Common myeloid progenitor, CD34-positive (primary cell): ENCODE measurements around the gene S100G.
"Not testable (repeated sequence)": the region's sequence is repeated elsewhere in the genome, so short reads cannot be mapped to it uniquely, and the experiment has no call there.

Experiments used
- CTCF ChIA-PET: fragments of 350-600 bp; sonication (Branson Sonifier 250); formaldehyde crosslinking; loops from one replicate; lab custom pipeline; 2021; ENCODE audit warnings: antibody characterized with exemption; lab: Charles Lee
- POLR2A ChIA-PET: fragments of 350-600 bp; sonication (Branson Sonifier 250); formaldehyde crosslinking; loops from one replicate; lab custom pipeline; 2021; ENCODE audit warnings: antibody characterized with exemption; lab: Charles Lee
- DNase-seq, 3 donors: peaks; one replicate each; pipeline versions ENCODE4 v3.0.0 to v3.0.0-alpha.2; 2013
- H3K27ac ChIP-seq, 2 experiments: 1 replicate in 1 of 2; 2 replicates in 1 of 2; pipeline ENCODE4 v1.7.0; 2013; ENCODE audit warnings: inconsistent platforms in 2 of 2, low read length in 2 of 2, mild to moderate bottlenecking in 2 of 2, low read depth in 1 of 2, moderate library complexity in 1 of 2; ENCODE audit not compliant: severe bottlenecking in 2 of 2, insufficient read depth in 1 of 2, poor library complexity in 1 of 2
- H3K27me3 ChIP-seq, 5 experiments: replicated peaks in 2 of 5; 1 replicate in 3 of 5; 2 replicates in 2 of 5; pipeline versions ENCODE4 v1.6.1 to v1.7.0; 2013; ENCODE audit warnings: low read length in 4 of 5, mild to moderate bottlenecking in 2 of 5, moderate library complexity in 2 of 5, inconsistent platforms in 1 of 5; ENCODE audit not compliant: insufficient read depth in 5 of 5, control insufficient read depth in 4 of 5
- H3K36me3 ChIP-seq, 4 experiments: 1 replicate in 2 of 4; 2 replicates in 2 of 4; pipeline versions ENCODE4 v1.6.1 to v1.7.0; 2013; ENCODE audit warnings: low read length in 3 of 4, control low read depth in 1 of 4, mild to moderate bottlenecking in 1 of 4; ENCODE audit not compliant: control insufficient read depth in 4 of 4, insufficient read depth in 4 of 4
- H3K4me1 ChIP-seq, 4 experiments: 1 replicate in 3 of 4; 2 replicates in 1 of 4; pipeline versions ENCODE4 v1.6.1 to v1.7.1; 2013; ENCODE audit warnings: low read length in 3 of 4, mild to moderate bottlenecking in 3 of 4, control low read depth in 1 of 4, inconsistent platforms in 1 of 4, moderate library complexity in 1 of 4; ENCODE audit not compliant: control insufficient read depth in 4 of 4, insufficient read depth in 4 of 4; ENCODE audit errors: control extremely low read depth in 1 of 4
- H3K4me3 ChIP-seq, 7 experiments: 1 replicate in 4 of 7; 2 replicates in 3 of 7; pipeline versions ENCODE4 v1.5.1 to v1.7.0; 2013; ENCODE audit warnings: mild to moderate bottlenecking in 7 of 7, low read length in 6 of 7, moderate library complexity in 6 of 7, inconsistent platforms in 2 of 7, low read depth in 2 of 7, control low read depth in 1 of 7; ENCODE audit not compliant: insufficient read depth in 4 of 7, control insufficient read depth in 1 of 7; ENCODE audit errors: extremely low read depth in 1 of 7
- H3K9me3 ChIP-seq, 5 experiments: 1 replicate in 4 of 5; 2 replicates in 1 of 5; pipeline versions ENCODE4 v1.6.1 to v1.7.1; 2013; ENCODE audit warnings: low read length in 4 of 5, mild to moderate bottlenecking in 2 of 5, inconsistent platforms in 1 of 5, low read depth in 1 of 5, moderate library complexity in 1 of 5; ENCODE audit not compliant: control insufficient read depth in 4 of 5, insufficient read depth in 2 of 5; ENCODE audit errors: control extremely low read depth in 1 of 5
- WGBS: methylation state at CpG from one replicate; pipeline ENCODE4 v1.1.5; 2013; ENCODE audit not compliant: insufficient coverage; 5-methylcytosine and 5-hydroxymethylcytosine counted together

Gene S100G

GRCh38 chrX:16610654-16611053 is 39.3 kb upstream of the S100G start:
- H3K4me3 ChIP-seq, POLR2A ChIA-PET, H3K27ac ChIP-seq, CTCF ChIA-PET, DNase-seq, H3K9me3 ChIP-seq, H3K4me1 ChIP-seq: not testable (repeated sequence)
- peaks cover 0 to 38% (median 5%) of the 10 kb centered on the region in 4 experiments for H3K36me3 ChIP-seq
- peaks cover 0 to 11% (median 0%) of the 10 kb centered on the region in 5 experiments for H3K27me3 ChIP-seq
- 100% methylated on average over 2 of the region's 3 CpGs for WGBS

GRCh38 chrX:16612257-16612897 is 37.6 kb upstream of the S100G start:
- Histone ChIP-seq H3K27me3 (peaks cover 0 to 9% (median 0%) of the 10 kb centered on the region in 5 experiments), H3K36me3 (peaks cover 0 to 31% (median 3%) of the 10 kb centered on the region in 4 experiments), H3K27ac (no peak overlapping the region), H3K4me1 (no peaks in the 10 kb centered on the region), H3K9me3 (no peaks in the 10 kb centered on the region), H3K4me3 (no peak overlapping the region)
- no peak for DNase-seq
- ChIA-PET CTCF (no interaction called here), POLR2A (no interaction called here)
- 74% methylated on average over 4 of the region's 6 CpGs for WGBS

- Histone ChIP-seq H3K27ac (no peak overlapping the region), H3K27me3 (peaks cover 0 to 12% (median 0%) of the 10 kb centered on the region in 5 experiments), H3K4me3 (no peak overlapping the region), H3K9me3 (peaks cover 0 to 3% (median 0%) of the 10 kb centered on the region in 5 experiments), H3K4me1 (no peaks in the 10 kb centered on the region), H3K36me3 (peaks cover 0 to 39% (median 6%) of the 10 kb centered on the region in 4 experiments)
- DNase-seq: no peak
- ChIA-PET CTCF (no interaction called here), POLR2A (no interaction called here)
- WGBS: 75% methylated on average over 1 of the region's 1 CpG
Measured at GRCh38 chrX:16617382-16617781, 32.6 kb upstream of the S100G start.

- Histone ChIP-seq H3K27me3 (peaks cover 0 to 8% (median 0%) of the 10 kb centered on the region in 5 experiments), H3K4me1 (no peaks in the 10 kb centered on the region), H3K9me3 (peaks cover 0 to 3% (median 0%) of the 10 kb centered on the region in 5 experiments), H3K36me3 (peaks cover 0 to 31% (median 5%) of the 10 kb centered on the region in 4 experiments), H3K4me3 (no peak overlapping the region), H3K27ac (no peak overlapping the region)
- WGBS: no CpG with 5 or more reads among the region's 1 CpG
- ChIA-PET CTCF (no interaction called here), POLR2A (no interaction called here)
- DNase-seq: no peak
Measured at GRCh38 chrX:16618422-16618821, 31.5 kb upstream of the S100G start.

- CTCF ChIA-PET: no interaction called here
- WGBS: 100% methylated on average over 2 of the region's 2 CpGs
- no peak overlapping the region for H3K27ac ChIP-seq
- H3K27me3 ChIP-seq: peaks cover 0 to 8% (median 0%) of the 10 kb centered on the region in 5 experiments
- no peak overlapping the region for H3K4me3 ChIP-seq
- POLR2A ChIA-PET: no interaction called here
- peaks cover 0 to 27% (median 5%) of the 10 kb centered on the region in 4 experiments for H3K36me3 ChIP-seq
- H3K9me3 ChIP-seq: peaks cover 0 to 3% (median 0%) of the 10 kb centered on the region in 5 experiments
- DNase-seq: no peak
- H3K4me1 ChIP-seq: no peaks in the 10 kb centered on the region
Measured at GRCh38 chrX:16619024-16619423, 30.9 kb upstream of the S100G start.

GRCh38 chrX:16628511-16628910 is 21.4 kb upstream of the S100G start:
- H3K4me1 ChIP-seq, H3K27ac ChIP-seq, POLR2A ChIA-PET, H3K9me3 ChIP-seq, H3K4me3 ChIP-seq, CTCF ChIA-PET, DNase-seq, H3K36me3 ChIP-seq: not testable (repeated sequence)
- 83% methylated on average over 6 of the region's 6 CpGs for WGBS
- H3K27me3 ChIP-seq: peaks cover 0 to 23% (median 0%) of the 10 kb centered on the region in 5 experiments

GRCh38 chrX:16628946-16629595 is 20.9 kb upstream of the S100G start:
- H3K27ac ChIP-seq: no peak overlapping the region
- ChIA-PET CTCF (no interaction called here), POLR2A (no interaction called here)
- 68% methylated on average over 10 of the region's 17 CpGs for WGBS
- peaks cover 0 to 7% (median 2%) of the 10 kb centered on the region in 4 experiments for H3K4me1 ChIP-seq
- no peak overlapping the region for H3K4me3 ChIP-seq
- H3K9me3 ChIP-seq: no peaks in the 10 kb centered on the region
- peaks cover 0 to 23% (median 0%) of the 10 kb centered on the region in 5 experiments for H3K27me3 ChIP-seq
- peak in 2 of 3 donors; percentile 9 to 28 for DNase-seq
- peaks cover 0 to 3% (median 2%) of the 10 kb centered on the region in 4 experiments for H3K36me3 ChIP-seq
